ENCODE results near the gene FRAS1. TPM values are rescaled to one million over a fixed set of nuclear protein-coding genes. Genes with fewer than 3 reads are reported as not detected.

FRAS1 gene
- total and polyA plus RNA-seq, 9 of the 15 experiments (the other 6 are each of a cell fraction or from before 2014, with no cell fraction given) = under 0.01 to 0.11 (median 0.04) TPM; not detected in 2

DNA sequence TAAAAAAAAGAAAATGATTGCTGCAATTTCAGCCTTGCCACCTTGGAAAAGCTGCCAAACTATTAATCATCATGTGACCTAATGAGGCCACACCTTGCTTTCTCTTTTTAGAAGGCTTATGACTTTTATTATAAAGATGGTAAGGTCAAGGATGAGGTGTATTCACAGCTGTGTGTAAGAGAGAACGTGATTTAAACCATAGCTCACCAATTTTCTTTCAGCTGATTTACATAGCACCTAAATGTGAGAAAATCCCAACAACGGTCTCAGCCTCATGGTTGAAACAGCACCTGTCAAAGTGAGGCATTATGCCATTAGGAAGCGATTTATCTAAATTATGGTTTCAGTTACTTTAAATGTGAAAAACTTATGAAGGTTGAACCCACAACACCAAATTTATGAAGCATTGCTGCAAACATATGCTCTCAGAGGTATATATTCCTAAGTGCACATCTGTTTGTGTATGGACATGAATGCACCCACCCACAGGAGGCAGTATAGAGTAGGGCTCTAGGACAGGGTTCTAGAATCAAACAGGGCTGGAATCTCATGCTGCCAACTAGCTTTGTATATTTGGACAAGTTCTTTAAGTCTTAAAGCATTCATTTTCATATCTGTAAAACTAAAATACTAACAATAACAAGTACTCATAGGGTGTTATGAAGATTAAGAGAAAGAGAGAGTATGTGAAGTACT lies 535.1 kb downstream of the FRAS1 start (continued):
- TF ChIP-seq REST (IDR thresholded peaks at IDR 0.05; ENCODE audit: borderline replicate concordance) (peak; percentile 34; the same call in 1 of the 2 replicates), REST (CRISPR knock-in tag; IDR thresholded peaks at IDR 0.05; ENCODE audit: low read depth) (no peak), RBM22 (IDR thresholded peaks at IDR 0.05; ENCODE audit: low read depth, low read length, poor library complexity, severe bottlenecking) (no peak), SREBF2 (CRISPR knock-in tag; IDR thresholded peaks at IDR 0.05) (no peak), ZBTB49 (CRISPR knock-in tag; IDR thresholded peaks at IDR 0.05; ENCODE audit: borderline replicate concordance) (no peak), KDM5B (IDR thresholded peaks at IDR 0.05; ENCODE audit: insufficient replicate concordance, low read depth, low read length) (no peak), NFE2 (IDR thresholded peaks at IDR 0.05; ENCODE audit: low read depth) (no peak), BRCA1 (IDR thresholded peaks at IDR 0.05) (no peak), BRCA1 (CRISPR knock-in tag; IDR thresholded peaks at IDR 0.05) (no peak), DIDO1 (tag; IDR thresholded peaks at IDR 0.05; ENCODE audit: low read depth) (no peak), NFXL1 (CRISPR knock-in tag; IDR thresholded peaks at IDR 0.05) (no peak), GTF2E2 (tag; IDR thresholded peaks at IDR 0.05) (no peak), DMBX1 (CRISPR knock-in tag; IDR thresholded peaks at IDR 0.05; ENCODE audit: borderline replicate concordance) (no peak), NR2F6 (CRISPR knock-in tag; IDR thresholded peaks at IDR 0.05) (no peak), ZNF589 (CRISPR knock-in tag; IDR thresholded peaks at IDR 0.05; ENCODE audit: low read depth) (no peak)
- TF ChIP-seq, protein P1, sequence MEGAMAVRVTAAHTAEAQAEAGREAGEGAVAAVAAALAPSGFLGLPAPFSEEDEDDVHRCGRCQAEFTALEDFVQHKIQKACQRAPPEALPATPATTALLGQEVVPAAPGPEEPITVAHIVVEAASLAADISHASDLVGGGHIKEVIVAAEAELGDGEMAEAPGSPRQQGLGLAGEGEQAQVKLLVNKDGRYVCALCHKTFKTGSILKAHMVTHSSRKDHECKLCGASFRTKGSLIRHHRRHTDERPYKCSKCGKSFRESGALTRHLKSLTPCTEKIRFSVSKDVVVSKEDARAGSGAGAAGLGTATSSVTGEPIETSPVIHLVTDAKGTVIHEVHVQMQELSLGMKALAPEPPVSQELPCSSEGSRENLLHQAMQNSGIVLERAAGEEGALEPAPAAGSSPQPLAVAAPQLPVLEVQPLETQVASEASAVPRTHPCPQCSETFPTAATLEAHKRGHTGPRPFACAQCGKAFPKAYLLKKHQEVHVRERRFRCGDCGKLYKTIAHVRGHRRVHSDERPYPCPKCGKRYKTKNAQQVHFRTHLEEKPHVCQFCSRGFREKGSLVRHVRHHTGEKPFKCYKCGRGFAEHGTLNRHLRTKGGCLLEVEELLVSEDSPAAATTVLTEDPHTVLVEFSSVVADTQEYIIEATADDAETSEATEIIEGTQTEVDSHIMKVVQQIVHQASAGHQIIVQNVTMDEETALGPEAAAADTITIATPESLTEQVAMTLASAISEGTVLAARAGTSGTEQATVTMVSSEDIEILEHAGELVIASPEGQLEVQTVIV (CRISPR knock-in tag; IDR thresholded peaks at IDR 0.05; ENCODE audit: borderline replicate concordance) = no peak
